Stimulated activated CD4-positive, alpha-beta T cell treated with anti-CD3 and anti-CD28 coated beads, Interleukin-2, amount 100 ng/mL, for 24 hours (primary cell): ENCODE results near the gene CST6.
A peak's percentile ranks its signal among the peaks of the same experiment; 100 is the strongest.

ENCODE experiments used
- DNase-seq, 2 donors: peaks; one replicate each; pipeline ENCODE4 v3.0.0-alpha.2; 2020

CST6 gene

GRCh38 chr11:66048547-66049323, 36.9 kb downstream of the CST6 start, which contains the start of gene GAL3ST3:
Gene GAL3ST3, minus strand, starts transcription at chr11:66049161. Its CDS starts 3,746 bp downstream, at chr11:66045415.
- no peak for DNase-seq

DNA sequence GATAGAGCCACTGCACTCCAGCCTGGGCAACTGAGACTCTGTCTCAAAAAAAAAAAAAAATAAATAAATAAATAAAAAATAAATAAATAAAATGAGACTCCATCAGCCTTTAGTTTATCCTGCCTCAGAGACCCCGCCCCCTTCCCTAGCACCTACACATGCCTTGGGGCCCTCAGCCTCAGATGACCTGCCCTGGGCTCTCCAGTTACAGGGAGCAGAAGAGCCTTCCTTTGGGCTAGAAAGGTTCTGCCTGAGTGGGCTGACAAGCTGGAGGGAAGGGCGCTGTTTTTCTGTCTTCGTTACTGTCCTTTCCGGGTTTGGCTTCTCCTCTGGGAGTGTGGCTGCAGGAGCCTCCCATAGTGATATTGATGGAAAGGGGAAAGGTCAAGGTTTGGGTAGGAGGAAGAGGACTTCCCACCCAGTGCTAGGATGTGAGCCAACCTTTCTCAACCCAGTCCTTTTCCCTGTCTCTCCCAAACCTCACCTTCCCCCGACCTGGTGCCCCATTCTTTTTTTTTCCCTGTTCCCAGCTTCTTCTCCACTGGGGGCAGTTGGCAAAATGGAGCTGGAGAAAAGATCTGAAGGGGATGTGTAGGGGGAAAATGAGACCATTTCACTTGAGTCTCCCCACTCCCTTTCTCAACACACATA, 38.9 kb downstream of the CST6 start:
- DNase-seq: no peak

DNA sequence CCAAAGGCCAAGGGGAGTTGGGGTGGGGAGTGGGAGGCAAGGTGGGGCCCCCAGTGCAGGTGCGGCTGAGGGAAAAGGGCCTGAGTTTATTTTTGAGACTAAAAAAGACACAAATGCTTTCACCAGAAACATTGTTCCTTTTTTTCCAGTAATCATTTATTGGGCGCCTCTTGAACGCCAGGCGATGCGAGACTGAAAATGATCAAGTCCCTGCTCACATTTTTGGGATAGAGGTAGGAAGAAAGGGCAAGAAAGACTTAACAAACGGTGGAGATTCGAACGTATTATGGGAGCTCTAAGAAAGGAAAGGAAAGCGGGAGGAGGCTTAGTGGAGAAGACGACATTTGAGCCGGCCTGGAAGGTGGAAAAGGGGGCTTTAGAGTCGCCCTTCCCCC, 39.6 kb downstream of the CST6 start:
- no peak for DNase-seq

- DNase-seq: peak; percentile 95 to 96
Observed at GRCh38 chr11:66051766-66052663, 40.2 kb downstream of the CST6 start, which contains the start of gene SF3B2. Gene SF3B2, plus strand, starts transcription at chr11:66052364. Its CDS starts 21 bp downstream, at chr11:66052385.

DNA sequence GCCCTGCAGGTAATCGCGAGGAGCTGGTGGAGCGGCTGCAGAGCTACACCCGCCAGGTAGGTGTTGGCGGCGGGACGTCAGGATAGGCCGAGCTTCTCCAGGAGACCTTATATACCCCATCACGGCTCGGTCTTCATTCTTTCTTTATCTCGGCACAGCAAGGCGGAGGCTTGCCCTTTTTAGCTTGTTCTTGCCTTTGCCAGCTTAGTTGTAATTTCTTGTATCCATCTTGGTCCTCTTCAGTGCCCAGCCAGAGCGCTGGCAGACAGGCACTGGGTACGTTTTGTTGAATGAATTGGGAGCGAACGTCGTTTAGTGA, 40.8 kb downstream of the CST6 start:
- no peak for DNase-seq

GRCh38 chr11:66055021-66055420, 43.2 kb downstream of the CST6 start:
- DNase-seq: no peak

DNA sequence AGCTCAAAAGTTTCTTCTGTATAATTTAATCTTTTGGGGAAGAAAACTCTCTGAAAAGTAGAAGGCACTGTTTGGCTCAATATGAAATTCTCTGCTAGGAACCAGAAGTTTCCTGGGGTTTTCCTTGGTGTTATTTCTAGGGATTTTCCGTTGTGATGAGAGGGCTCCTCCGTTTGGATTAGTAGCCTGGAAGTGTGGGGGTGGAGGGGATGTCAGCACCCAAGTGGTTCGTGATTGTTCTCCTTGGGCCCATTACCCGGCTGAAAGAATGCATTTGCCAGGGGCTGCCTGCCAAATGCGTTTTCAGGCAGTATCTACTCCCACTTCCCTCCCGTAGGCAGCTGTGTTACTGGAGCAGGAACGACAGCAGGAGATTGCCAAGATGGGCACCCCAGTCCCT, 44.7 kb downstream of the CST6 start:
- no peak for DNase-seq

- no peak for DNase-seq
Observed at GRCh38 chr11:66059966-66060680, 48.3 kb downstream of the CST6 start.

GRCh38 chr11:66061268-66061667, 49.5 kb downstream of the CST6 start:
- no peak for DNase-seq

- no peak for DNase-seq
Observed at GRCh38 chr11:66062408-66062807, 50.6 kb downstream of the CST6 start.
